HG02763 (cell line): Measurements from ENCODE around the gene CFAP45.

Experiments used
- ATAC-seq: cut with Tn5 transposase; IDR thresholded peaks from one replicate; pipeline ENCODE4 v1.9.1; 2021; ENCODE audit warnings: mild to moderate bottlenecking, moderate library complexity; ENCODE audit not compliant: unreplicated experiment

CFAP45 gene

GRCh38 chr1:159880430-159880829 lies 19.5 kb downstream of the CFAP45 start:
- ATAC-seq, result no peak

- no peak for ATAC-seq
Measured at GRCh38 chr1:159879977-159880376, 20.0 kb downstream of the CFAP45 start.

GRCh38 chr1:159879136-159879535 lies 20.8 kb downstream of the CFAP45 start:
- ATAC-seq, result no peak

- ATAC-seq, result no peak
Measured at GRCh38 chr1:159877695-159878444, 22.1 kb downstream of the CFAP45 start.

GRCh38 chr1:159873530-159874143 lies 26.3 kb downstream of the CFAP45 start:
- no peak for ATAC-seq

- no peak for ATAC-seq
Measured at GRCh38 chr1:159872891-159873290, 27.1 kb downstream of the CFAP45 start.

- ATAC-seq, result no peak
Measured at GRCh38 chr1:159870704-159871103, 29.3 kb downstream of the CFAP45 start.

- no peak for ATAC-seq
Measured at GRCh38 chr1:159869607-159870006, 30.4 kb downstream of the CFAP45 start.

- no peak for ATAC-seq
Measured at GRCh38 chr1:159869173-159869572, 30.8 kb downstream of the CFAP45 start.

GRCh38 chr1:159868766-159869165 lies 31.2 kb downstream of the CFAP45 start:
- no peak for ATAC-seq

GRCh38 chr1:159867664-159868026 lies 32.3 kb downstream of the CFAP45 start:
- ATAC-seq, result no peak

- no peak for ATAC-seq
Measured at GRCh38 chr1:159866905-159867663, 32.9 kb downstream of the CFAP45 start.

GRCh38 chr1:159866066-159866465 lies 33.9 kb downstream of the CFAP45 start:
- ATAC-seq, result no peak

- no peak for ATAC-seq
Measured at GRCh38 chr1:159864262-159864661, 35.7 kb downstream of the CFAP45 start.

- ATAC-seq, result no peak
Measured at GRCh38 chr1:159862557-159862956, 37.4 kb downstream of the CFAP45 start, which contains the start of gene VSIG8. Gene VSIG8, minus strand, starts transcription at chr1:159862657. Its CDS starts 136 bp downstream, at chr1:159862521.

- no peak for ATAC-seq
Measured at GRCh38 chr1:159862031-159862430, 37.9 kb downstream of the CFAP45 start.

GRCh38 chr1:159861218-159861617 lies 38.7 kb downstream of the CFAP45 start:
- ATAC-seq, result no peak

GRCh38 chr1:159860456-159860855 lies 39.5 kb downstream of the CFAP45 start:
- ATAC-seq, result no peak

- no peak for ATAC-seq
Measured at GRCh38 chr1:159859767-159860322, 40.1 kb downstream of the CFAP45 start.

- no peak for ATAC-seq
Measured at GRCh38 chr1:159857889-159858288, 42.1 kb downstream of the CFAP45 start.

- ATAC-seq, result no peak
Measured at GRCh38 chr1:159856576-159856975, 43.4 kb downstream of the CFAP45 start.
